Right lobe of liver (tissue), 4 donors: ENCODE results near the gene CDH23.

Experiments
- CTCF ChIP-seq, 4 donors: fragments of 200-600 bp in 3 of 4; fragments of 450-650 bp in 1 of 4; IDR thresholded peaks; one replicate each; pipeline versions ENCODE4 v1.5.1 to v1.8.0; 2016 to 2022; ENCODE audit warnings: antibody characterized with exemption in 4 of 4, mild to moderate bottlenecking in 2 of 4
- POLR2A ChIP-seq: fragments of 450-650 bp; IDR thresholded peaks from one replicate; pipeline ENCODE4 v1.6.1; 2017; ENCODE audit warnings: antibody characterized with exemption, mild to moderate bottlenecking
- donor health status: DM: no; HTN: no; CAD: no.
- donor health status: DM: no; HTN: no; CAD: no.
- donor health status: DM: no; HTN: yes; CAD: no.

GRCh38 chr10:71625445-71626175 lies 228.9 kb downstream of the CDH23 start:
- no peak for TF ChIP-seq CTCF (IDR thresholded peaks at IDR 0.05)
- TF ChIP-seq POLR2A, result no peak
